ENCODE measurements around the gene RHBDF1. TPM values are rescaled to one million over a fixed set of nuclear protein-coding genes. Genes with fewer than 3 reads are reported as not detected.

The RHBDF1 gene, protein sequence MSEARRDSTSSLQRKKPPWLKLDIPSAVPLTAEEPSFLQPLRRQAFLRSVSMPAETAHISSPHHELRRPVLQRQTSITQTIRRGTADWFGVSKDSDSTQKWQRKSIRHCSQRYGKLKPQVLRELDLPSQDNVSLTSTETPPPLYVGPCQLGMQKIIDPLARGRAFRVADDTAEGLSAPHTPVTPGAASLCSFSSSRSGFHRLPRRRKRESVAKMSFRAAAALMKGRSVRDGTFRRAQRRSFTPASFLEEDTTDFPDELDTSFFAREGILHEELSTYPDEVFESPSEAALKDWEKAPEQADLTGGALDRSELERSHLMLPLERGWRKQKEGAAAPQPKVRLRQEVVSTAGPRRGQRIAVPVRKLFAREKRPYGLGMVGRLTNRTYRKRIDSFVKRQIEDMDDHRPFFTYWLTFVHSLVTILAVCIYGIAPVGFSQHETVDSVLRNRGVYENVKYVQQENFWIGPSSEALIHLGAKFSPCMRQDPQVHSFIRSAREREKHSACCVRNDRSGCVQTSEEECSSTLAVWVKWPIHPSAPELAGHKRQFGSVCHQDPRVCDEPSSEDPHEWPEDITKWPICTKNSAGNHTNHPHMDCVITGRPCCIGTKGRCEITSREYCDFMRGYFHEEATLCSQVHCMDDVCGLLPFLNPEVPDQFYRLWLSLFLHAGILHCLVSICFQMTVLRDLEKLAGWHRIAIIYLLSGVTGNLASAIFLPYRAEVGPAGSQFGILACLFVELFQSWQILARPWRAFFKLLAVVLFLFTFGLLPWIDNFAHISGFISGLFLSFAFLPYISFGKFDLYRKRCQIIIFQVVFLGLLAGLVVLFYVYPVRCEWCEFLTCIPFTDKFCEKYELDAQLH
- total RNA-seq, result 42.1 and 50.4 TPM in 2 replicates

DNA sequence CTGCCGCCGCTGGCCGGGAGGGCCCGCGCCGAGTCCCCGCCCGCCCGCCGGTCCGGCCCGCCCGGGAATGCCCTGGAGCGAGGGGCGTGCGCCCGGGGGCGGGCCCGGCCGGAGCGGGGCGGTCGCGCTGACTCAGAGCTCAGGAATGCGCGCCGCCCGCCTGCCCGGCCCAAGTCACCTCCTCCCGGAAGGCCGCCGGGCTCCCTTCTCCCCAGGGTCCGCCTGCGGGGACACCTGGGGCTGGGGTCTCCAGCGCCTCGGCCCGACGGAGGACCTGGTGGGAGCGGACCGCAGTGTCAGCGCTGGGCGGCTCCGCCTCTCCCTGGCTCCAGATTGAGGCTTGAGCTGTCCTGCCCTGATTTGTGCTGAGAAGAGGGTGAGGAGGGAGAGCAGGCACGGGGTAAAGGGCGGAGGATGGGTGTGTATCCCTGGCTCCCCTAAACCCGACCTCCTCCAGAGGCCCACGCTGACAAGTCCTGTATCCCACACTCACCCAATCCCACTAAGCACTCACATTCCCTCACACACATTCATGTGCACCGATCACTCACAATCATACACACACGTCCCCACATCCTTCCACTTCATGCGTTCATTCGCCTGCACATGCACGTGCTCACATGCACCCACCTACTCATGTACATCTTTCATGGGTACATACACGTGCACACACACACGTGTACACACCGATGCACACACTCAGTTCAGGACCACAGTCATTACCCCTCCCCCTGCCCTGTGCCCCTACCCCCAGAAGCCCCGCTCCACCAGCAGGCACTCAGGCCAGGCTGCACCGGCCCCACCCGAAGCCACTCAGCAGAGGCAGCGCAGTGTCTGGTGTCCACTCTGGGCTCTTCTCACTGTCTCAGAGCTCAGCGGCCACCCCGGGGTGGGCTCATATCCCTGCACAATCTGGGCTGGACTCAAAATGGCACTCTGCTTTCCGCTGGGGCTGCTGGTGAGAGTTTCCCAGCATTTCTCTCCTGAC lies at the start of gene RHBDF1:
Gene RHBDF1 (minus strand): TSS at position 71 of the 988 bp plus-strand sequence. CDS start 7,616 bp downstream, outside the sequence.

DNA sequence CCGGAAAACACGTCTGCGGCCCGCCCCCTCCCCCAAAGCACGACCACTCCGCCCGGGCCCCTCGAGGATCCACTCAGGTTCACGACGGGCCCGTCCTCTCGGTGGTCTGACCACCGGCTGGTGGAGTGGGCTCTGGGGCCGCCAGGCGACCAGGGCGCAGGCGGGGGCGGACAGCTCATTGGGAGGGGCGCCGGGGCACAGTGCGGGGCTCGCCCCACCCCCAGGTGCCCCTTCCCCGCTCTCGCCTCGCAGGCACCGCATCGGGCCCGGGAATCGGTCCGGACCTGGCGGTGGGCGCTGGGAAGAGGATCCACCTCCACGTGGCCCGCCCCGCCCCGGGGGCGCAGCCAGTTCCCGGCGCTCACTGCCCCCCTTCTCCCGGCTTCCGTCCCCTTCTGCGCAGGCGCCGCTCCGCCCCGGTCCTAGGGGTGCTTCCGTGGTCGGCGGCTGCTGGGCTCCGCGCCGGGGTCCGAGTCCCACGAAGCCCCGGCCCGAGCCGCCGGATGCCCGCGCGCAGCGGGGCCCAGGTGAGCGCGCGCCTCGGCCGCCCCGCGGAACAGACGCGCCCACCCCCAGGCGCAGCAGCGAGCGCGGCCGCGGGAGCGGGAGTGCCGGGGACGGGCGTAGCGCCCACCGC lies 5.5 kb upstream of the RHBDF1 start, which contains the start of gene MPG:
Gene MPG (plus strand): TSS at position 419 of the 637 bp plus-strand sequence. CDS start 85 bp downstream, at position 504.

DNA sequence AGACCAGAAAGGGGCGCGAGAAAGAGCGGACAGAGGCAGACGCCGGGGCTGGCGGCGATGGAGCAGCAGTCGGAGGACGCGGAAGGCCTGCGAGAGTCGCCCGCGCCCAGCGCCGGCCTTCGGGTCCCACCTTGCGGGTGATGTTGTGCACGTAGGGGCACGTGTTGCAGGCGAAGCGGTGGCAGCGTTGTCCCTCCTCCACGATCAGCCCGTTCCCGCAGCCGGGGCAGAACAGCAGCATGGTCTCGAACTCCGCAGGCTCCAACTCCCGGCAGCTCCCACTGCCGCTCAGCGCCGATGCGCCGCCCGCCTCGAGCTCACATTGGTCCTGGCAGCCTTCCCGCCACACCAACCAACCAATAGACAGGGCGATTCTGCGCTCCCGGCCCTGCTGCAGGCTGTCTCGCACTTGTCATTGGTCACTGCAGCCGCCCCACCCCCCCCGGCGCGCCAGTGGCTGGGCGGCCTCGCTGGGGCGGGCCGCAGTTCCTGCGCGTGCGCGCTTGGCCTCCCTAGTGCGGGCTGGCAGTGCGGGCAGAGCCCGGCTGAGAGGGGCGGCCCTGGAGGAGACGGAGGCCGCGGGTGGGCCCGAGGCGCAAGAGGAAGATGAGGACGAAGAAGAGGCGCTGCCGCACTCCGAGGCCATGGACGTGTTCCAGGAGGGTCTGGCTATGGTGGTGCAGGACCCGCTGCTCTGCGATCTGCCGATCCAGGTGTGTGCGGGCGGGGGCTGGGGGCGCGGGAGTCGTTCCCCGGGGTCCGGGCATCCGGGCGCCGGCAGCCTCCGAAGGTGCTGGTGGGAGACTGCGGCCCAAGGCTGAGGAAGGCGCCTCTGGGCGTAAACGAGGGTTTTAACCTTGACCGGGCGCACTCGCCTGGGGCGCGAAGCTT lies 18.8 kb downstream of the RHBDF1 start, which contains the start of the genes POLR3K and SNRNP25:
Gene POLR3K (minus strand): TSS at position 263 of the 891 bp plus-strand sequence. CDS start 22 bp downstream, at position 241.
Gene SNRNP25 (plus strand): TSS at position 483 of the 891 bp plus-strand sequence. CDS start 189 bp downstream, at position 672.

Other genes with a start within 250 kb of the RHBDF1 start
- 4.2 and 6.3 TPM in 2 replicates for gene POLR3K, start 19.0 kb downstream of the RHBDF1 start, total RNA-seq
- 22.5 and 26.7 TPM in 2 replicates for gene SNRNP25, start 18.8 kb downstream of the RHBDF1 start, total RNA-seq
- 216 and 263 TPM in 2 replicates for gene MPG, start 5.6 kb upstream of the RHBDF1 start, total RNA-seq
- gene NPRL3, start 66.0 kb upstream of the RHBDF1 start, total RNA-seq, result 6.7 and 8.9 TPM in 2 replicates
- gene HBZ, start 80.0 kb upstream of the RHBDF1 start, total RNA-seq, result not detected in 2 replicates
- gene HBM, start 93.3 kb upstream of the RHBDF1 start, total RNA-seq, result not detected in 2 replicates
- not detected in 2 replicates for gene HBA2, start 100.2 kb upstream of the RHBDF1 start, total RNA-seq
- 5.8 TPM in 1 of 2 replicates, not detected in the other for gene HBA1, start 104.0 kb upstream of the RHBDF1 start, total RNA-seq
- gene HBQ1, start 107.8 kb upstream of the RHBDF1 start, total RNA-seq, result not detected in 2 replicates
- gene LUC7L, start 156.8 kb upstream of the RHBDF1 start, total RNA-seq, result 29.8 and 30.0 TPM in 2 replicates
- 119 and 130 TPM in 2 replicates for gene FAM234A, start 162.2 kb upstream of the RHBDF1 start, total RNA-seq
- gene RGS11, start 203.3 kb upstream of the RHBDF1 start, total RNA-seq, result 4.9 and 5.2 TPM in 2 replicates
- gene ARHGDIG, start 208.0 kb upstream of the RHBDF1 start, total RNA-seq, result 2.2 and 2.3 TPM in 2 replicates
- 0.18 and 0.32 TPM in 2 replicates for gene PDIA2, start 210.5 kb upstream of the RHBDF1 start, total RNA-seq

Data from cardiac atrium fibroblast (primary cell).